Spleen (tissue), 7 donors: Measurements from ENCODE around the gene TBC1D26.
"Not testable (repeated sequence)": the region's sequence is repeated elsewhere in the genome, so short reads cannot be mapped to it uniquely, and the experiment has no call there.

Source experiments
- POLR2A ChIP-seq, 3 donors: fragments of 450-650 bp; IDR thresholded peaks; one replicate each; pipeline ENCODE4 v1.5.1; 2017; ENCODE audit warnings: antibody characterized with exemption in 3 of 3, mild to moderate bottlenecking in 1 of 3
- TF ChIP-seq, protein P1 (sequence below), 11 experiments: fragments of 200-600 bp in 7 of 11; fragments of 450-650 bp in 4 of 11; sonication (generic) in 4 of 11; IDR thresholded peaks in 8 of 11; conservative IDR thresholded peaks in 3 of 11; 1 replicate in 7 of 11; 2 replicates in 4 of 11; pipeline versions ENCODE4 v1.4.0 to v1.8.0; 2016 to 2021; ENCODE audit warnings: antibody characterized with exemption in 11 of 11, inconsistent platforms in 4 of 11, mild to moderate bottlenecking in 1 of 11
- donor health status: DM: no; HTN: no; CAD: no; lungs with moderate emphysema.
- donor health status: DM: no; HTN: no; CAD: no.
- donor health status: DM: no; HTN: no; CAD: no.

DNA sequence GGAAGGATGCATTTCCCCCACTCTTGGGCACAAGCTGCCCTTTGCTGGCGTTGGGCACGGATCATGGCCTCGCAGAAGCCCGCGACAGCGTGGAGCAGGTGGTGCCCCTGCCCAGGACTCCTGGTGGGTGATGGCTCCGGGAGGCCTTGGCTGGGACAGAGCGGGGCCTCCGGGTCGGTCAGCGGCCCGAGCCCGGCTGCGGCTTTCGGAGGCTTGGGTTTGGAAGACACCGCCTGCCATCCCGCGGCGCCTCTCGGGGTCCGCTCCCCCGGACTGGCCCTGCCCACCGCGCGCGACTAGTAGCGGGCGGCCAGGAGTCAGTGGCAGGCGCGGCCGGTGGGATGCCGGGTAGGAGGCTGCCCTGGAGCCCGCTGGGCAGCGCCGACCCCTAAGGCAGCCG lies 17.3 kb downstream of the TBC1D26 start:
- TF ChIP-seq, protein P1, sequence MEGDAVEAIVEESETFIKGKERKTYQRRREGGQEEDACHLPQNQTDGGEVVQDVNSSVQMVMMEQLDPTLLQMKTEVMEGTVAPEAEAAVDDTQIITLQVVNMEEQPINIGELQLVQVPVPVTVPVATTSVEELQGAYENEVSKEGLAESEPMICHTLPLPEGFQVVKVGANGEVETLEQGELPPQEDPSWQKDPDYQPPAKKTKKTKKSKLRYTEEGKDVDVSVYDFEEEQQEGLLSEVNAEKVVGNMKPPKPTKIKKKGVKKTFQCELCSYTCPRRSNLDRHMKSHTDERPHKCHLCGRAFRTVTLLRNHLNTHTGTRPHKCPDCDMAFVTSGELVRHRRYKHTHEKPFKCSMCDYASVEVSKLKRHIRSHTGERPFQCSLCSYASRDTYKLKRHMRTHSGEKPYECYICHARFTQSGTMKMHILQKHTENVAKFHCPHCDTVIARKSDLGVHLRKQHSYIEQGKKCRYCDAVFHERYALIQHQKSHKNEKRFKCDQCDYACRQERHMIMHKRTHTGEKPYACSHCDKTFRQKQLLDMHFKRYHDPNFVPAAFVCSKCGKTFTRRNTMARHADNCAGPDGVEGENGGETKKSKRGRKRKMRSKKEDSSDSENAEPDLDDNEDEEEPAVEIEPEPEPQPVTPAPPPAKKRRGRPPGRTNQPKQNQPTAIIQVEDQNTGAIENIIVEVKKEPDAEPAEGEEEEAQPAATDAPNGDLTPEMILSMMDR (IDR thresholded peaks at IDR 0.05 in 8 of 11, conservative IDR thresholded peaks at IDR 0.05 in 3 of 11): not testable (repeated sequence)
- TF ChIP-seq POLR2A (IDR thresholded peaks at IDR 0.05): not testable (repeated sequence)
